ENCODE measurements around the gene TPK1.

Gene TPK1

GRCh38 chr7:144403649-144404061, 432.2 kb downstream of the TPK1 start, which contains the start of gene NOBOX:
Gene NOBOX (minus strand): TSS chr7:144403693.
- Mint-ChIP-seq H3K36me3 (no peaks in the 10 kb centered on the region), H3K9me3 (no peaks in the 10 kb centered on the region), H3K27me3 (peaks cover 1% of the 10 kb centered on the region), H3K4me3 (no peak within 1 kb of the TSS), H3K27ac (no peak within 1 kb of the TSS), H3K4me1 (no peaks in the 10 kb centered on the region)

- Mint-ChIP-seq H3K27ac (no peak overlapping the region), H3K9me3 (no peaks in the 10 kb centered on the region), H3K4me1 (no peaks in the 10 kb centered on the region), H3K4me3 (no peak overlapping the region), H3K27me3 (peaks cover 1% of the 10 kb centered on the region), H3K36me3 (no peaks in the 10 kb centered on the region)
Observed at GRCh38 chr7:144403102-144403501, 432.8 kb downstream of the TPK1 start.

Measured in activated naive CD4-positive, alpha-beta T cell treated with anti-CD3 and anti-CD28 coated beads, Interleukin-2, amount 50 U/mL, for 24 hours (primary cell).